ENCODE data around the gene ONECUT3.

The ONECUT3 gene

DNA sequence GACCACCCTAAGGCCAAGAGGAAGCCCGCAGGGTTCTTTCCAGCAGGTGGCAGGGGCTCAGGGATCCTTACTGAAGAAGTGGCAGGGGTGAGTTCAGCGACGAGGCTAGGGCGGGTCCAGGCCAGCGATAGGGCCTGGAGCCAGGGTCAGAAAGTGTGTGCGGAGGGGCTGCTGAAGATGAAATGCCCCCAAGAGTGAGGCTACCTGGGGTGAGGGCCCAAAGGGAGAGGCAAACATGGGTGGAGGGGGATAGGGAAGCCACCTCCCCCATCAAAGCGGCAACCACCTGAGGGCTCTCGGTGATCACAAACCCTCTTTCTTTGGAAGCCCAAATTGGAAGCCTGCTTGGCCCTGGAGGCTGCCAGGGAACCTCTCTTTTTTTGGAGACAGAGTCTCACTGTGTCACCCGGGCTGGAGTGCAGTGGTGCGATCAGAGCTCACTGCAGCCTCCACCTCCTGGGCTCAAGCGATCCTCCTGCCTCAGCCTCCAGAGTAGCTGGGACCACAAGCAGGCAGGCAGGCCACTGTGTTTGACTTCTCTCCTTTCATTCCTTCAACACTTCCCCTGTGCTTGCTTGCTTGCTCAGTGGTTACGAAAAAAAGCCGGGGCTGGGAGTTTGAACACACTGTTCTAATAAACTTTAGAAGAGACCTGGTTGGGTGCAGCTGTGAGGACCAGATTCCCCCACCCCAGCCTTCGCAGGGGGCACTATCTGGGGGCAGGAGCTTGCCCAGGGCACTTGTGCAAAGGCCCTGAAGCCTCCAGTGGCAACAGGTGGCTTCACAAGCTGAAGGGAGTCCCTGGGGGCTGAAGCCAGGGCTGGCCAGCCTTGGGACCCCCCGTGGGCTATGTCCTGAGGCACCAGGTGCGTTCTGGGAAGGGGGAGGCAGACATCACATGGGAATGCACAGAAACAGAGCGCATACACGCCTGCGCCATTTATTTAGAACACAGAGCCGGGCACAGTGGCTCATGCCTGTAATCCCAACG lies 60.2 kb downstream of the ONECUT3 start:
- no peak for DNase-seq (ENCODE audit: extremely low read depth in 1 of 2, low read depth in 1 of 2)

GRCh38 chr19:1814391-1814790 lies 61.1 kb downstream of the ONECUT3 start:
- DNase-seq (ENCODE audit: extremely low read depth in 1 of 2, low read depth in 1 of 2), result no peak

- DNase-seq (ENCODE audit: extremely low read depth in 1 of 2, low read depth in 1 of 2), result no peak
Measured at GRCh38 chr19:1814833-1815604, 61.7 kb downstream of the ONECUT3 start.

GRCh38 chr19:1815605-1816529 lies 62.6 kb downstream of the ONECUT3 start:
- DNase-seq (ENCODE audit: extremely low read depth in 1 of 2, low read depth in 1 of 2), result no peak

GRCh38 chr19:1816530-1817298 lies 63.4 kb downstream of the ONECUT3 start:
- no peak for DNase-seq (ENCODE audit: extremely low read depth in 1 of 2, low read depth in 1 of 2)

- DNase-seq (ENCODE audit: extremely low read depth in 1 of 2, low read depth in 1 of 2), result no peak
Measured at GRCh38 chr19:1817553-1818179, 64.4 kb downstream of the ONECUT3 start.

DNA sequence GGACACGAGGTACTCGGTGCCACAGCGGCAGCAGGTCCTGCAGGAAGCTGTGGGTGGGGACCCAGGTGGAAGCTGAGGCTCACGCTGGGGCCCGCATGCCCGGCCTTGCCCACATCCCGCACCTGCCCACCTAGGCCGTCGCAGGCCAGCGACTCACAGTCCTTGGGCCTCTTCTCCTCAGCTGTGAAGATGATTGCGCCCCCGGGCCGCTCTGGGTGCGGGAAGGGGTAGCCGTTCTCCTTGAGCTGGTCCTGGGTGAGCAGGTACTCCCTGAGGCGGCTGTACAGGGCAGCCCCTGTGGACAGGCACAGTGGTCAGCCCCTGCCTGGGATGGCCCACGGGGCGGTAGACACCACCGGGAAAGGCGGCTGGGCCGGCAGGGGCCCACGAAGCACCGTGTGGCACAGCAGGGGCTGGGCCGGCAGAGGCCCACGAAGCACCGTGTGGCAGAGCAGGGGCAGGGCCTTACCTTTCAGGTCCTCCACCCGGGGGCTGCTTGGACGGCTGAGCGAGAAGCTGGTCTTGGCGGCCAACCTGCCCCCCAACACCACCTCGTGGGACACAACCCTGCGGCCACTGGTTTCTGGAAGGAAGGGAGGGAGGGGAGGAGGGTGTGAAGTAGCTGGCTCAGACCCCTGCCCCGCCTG lies 65.4 kb downstream of the ONECUT3 start:
- no peak for DNase-seq (ENCODE audit: extremely low read depth in 1 of 2, low read depth in 1 of 2)

DNA sequence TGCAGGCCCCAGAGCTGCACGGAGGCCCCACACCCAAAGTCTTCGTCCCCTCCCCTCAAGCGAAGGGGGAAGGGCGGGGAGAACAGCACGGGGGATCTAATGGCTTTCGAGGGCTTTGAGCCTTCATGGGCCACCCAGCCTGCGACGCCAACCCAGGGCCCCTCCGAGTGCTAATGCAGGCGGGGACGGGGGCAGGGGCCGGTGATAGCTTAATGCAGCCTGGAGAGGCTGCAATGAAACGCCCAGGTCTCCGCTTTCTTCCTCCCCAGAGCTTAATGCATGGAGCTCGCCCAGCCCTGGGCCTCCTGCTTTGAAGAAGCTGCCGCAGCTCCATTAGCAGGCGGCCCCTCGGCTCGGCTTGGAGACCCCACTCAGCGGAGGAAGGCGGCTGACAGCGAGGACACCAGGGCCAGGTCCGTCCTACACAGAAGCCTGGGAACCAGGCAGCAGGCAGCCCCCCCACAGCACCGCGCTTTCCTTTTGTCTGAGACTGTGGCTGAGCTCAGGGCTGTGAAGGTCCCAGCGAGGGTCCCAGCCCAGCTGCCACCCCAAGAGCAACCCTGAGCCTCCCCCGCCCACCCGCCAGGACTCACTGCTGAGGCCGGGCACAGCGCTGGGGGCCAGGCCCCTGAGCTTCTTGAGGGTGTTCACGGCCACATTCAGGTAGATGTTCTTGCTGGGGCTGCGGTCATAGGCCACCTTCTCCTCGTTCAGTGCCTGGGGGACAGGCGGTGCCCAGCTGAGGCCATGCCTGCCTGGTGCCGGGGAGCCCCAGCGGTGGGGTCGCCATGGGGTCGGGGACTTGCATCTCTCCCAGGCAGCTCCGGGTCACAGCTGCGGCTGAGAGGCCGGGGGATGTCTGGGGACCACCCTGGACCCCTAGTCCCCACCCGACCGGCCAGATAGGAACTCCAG lies 66.3 kb downstream of the ONECUT3 start:
- DNase-seq (ENCODE audit: extremely low read depth in 1 of 2, low read depth in 1 of 2), result no peak

GRCh38 chr19:1822210-1822609 lies 68.9 kb downstream of the ONECUT3 start:
- no peak for DNase-seq (ENCODE audit: extremely low read depth in 1 of 2, low read depth in 1 of 2)

DNA sequence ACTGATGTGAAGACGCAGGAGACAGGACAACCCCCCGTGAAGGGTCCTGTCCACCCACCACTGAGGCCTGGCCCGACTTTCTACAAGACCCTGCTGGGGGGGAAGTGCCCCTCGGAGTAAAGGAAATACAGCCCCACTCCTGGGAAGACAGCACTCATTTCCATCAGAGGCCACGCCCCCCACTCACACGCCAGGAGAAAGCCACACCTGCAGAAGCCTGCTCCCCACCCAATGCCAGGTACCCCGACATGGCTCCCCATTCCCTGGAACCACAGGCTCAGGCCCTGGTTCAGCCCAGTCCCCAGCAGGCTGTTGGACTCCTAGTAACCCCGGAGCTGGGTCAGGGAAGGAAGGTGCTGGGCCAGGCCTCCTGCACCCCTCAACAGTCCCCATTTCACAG lies 69.7 kb downstream of the ONECUT3 start:
- no peak for DNase-seq (ENCODE audit: extremely low read depth in 1 of 2, low read depth in 1 of 2)

DNA sequence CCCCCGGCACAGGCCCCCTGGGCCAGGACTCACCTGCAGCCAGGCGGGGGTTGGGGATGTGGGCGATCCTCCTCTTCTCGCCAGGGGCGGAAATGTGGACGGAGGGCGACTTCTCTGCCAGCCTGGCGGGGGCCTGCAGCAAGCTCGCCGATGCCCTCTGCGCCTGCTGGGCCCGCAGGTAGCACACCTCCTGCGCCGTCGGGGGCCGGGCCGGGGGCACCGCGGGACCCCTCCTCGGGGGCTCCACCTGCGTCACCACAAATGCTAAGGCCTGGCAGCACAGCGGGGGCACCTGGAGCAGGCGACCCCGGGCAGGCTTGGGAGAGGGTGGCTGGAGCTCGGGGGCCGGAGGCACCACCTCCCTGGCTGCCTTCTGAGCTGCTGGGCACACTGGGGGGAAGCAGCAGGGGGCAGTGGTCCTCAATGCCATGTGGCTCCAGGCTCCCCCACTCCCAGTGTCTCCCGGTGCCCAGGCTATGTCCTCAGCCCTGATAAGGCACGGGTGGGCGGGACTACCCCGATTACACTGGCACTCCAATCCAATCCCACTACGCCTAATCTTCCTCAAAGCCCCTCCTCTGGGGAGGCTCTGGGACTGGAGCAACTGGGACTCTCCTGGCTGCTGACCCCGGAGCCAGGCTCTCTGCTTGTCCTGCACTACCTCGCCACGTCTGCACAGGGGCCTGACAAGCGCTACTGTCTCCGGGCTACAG lies 70.4 kb downstream of the ONECUT3 start:
- no peak for DNase-seq (ENCODE audit: extremely low read depth in 1 of 2, low read depth in 1 of 2)

DNA sequence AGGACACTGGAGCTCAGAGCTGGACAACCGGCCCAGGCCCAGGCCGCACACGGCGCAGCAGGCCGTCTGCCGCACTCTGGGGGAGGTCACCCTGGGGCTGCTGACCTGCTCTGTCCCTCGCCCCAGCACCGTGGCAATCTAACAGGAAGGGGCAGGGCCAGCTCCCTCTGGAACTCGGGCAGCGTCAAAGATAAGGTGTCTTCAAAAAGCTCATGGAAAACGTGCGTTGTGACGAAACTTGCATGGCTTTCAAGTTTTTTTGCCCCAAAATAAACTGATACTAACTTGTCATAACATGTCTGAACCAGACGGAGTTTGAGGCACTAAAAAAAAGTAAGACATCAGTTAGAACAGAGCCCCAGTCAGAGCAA lies 70.9 kb downstream of the ONECUT3 start:
- DNase-seq (ENCODE audit: extremely low read depth in 1 of 2, low read depth in 1 of 2), result no peak

DNA sequence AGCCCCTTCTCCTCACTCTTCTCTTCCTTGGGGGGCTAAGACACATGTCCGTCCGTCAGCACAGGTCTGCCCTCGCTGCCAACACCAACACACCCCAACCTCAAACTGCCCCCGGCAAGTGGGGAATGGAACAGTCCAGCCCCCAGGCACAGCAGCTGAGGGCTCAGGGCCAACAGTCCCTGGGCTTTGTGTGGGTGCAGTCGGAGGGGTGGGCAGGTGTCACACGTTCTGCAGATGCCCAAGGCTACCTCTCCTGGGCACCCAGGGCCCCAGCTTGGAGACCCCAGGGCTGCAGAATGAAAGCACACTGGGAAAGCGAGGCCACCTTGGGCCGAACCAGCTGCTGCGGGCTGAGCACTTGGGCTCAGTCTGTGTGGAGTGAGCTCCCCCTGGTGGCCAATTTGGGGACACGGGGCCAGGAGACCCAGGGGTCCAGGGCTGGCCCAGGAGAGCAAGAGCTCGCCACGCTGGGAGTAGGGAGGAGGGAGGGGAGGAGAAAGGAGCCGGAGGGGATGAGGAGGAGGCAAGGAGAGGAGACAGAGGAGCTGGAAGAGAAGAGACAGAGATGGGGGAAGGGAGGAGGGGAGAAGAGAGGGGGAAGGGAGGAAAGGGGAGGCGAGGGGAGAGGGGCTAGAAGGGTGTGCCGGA lies 72.7 kb downstream of the ONECUT3 start:
- peak; percentile 40 to 69 for DNase-seq (ENCODE audit: extremely low read depth in 1 of 2, low read depth in 1 of 2)

DNA sequence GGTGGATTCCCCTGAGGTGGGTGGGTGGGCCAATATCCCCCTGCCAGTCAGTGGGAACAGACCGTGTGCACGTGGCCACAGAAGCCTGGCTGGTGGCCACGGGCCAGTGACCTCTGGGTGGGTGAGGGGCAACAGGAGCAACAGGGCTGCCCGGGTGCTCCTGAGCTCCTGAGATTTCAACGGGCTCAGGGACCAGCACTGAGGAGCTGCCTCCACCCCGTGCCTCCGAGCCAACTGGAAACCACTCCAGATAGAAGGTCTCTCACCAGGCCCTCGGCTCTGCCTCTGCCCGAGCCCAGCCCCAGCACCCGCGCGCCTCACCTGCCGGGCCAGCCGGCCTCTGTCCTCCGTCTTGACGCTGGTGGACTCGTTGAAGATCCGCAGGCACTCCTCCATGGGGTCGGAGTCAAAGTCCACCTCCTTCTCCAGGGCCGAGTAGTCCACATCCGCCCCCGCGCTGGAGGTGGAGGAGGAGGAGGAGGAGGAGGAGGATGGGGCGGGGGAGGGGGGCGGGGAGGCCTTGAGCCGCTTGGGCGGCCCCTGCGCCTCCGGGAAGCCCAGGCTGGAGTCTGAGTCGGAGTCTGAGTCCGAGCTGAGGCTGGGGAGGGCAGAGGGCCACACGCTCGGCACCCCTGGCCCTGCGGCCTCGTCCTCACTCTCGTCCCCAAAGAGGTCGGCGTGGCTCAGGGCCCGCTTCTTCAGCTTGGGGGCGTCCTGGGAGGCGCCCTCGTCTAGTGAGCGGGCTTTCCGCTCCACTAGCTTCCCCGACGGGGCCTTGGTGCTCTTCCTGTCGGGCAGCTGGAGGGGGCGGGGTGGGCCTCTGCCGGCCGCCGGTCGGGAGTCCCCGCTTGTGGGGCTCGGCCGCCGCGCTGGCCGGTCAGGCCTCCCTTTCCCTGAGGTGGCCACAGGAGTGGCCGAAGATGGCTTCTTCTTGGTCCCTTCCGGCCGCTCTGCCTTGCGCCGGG lies 73.5 kb downstream of the ONECUT3 start:
- DNase-seq (ENCODE audit: extremely low read depth in 1 of 2, low read depth in 1 of 2), result no peak

- no peak for DNase-seq (ENCODE audit: extremely low read depth in 1 of 2, low read depth in 1 of 2)
Measured at GRCh38 chr19:1827566-1828278, 74.4 kb downstream of the ONECUT3 start.

Measured in activated CD8-positive, alpha-beta memory T cell treated with anti-CD3 and anti-CD28 coated beads for 1 hour (primary cell).